ENCODE results near the gene HOXA5.

The HOXA5 gene

DNA sequence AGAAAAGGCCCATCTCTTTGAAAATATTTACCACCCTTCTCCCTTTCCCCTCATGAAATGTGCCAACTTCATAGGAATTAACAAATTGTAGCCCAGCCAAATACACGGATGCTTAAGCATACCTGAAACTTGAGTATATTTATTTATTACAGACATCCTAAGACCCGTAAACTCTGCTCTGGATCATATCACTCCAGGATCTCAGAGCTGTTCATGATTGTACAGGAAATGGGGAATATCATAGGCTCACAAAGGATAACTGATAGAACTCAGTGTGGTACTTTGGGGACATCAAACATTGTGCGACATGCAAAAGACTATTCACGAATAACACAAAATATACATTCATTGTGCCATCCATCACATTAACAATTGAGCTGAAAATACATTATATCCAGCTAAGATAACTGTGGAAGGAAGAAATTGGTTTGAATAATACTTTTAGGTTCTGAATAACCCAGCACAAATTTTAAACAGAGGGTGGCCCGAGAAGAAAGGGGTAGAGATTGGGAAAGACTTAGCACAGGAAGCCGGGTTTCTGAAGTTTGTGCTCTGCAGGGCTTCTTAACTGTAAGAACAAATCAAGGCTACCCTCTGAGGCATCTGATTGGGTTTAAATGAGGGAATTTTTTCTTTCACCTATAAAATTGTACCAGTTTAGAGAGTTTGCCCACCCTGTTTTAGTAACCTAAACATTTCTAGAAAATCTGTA is 50.1 kb downstream of the HOXA5 start:
- DNase-seq (no peak), ATAC-seq (no peak)

DNA sequence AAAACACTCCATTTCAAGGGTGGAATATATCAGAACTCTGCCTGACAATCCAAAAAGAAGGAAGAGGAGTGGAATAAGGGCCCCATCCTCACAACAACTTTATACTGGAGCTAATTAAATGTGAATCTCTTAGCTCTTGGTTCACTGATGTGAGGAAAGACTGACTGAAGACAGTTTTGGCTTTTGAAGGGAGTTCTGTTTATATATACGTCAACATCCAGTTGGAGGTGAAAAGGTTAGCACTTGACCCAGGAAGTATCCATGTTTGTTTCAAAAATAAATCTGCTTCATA is 50.7 kb downstream of the HOXA5 start:
- DNase-seq (no peak), ATAC-seq (no peak)

DNA sequence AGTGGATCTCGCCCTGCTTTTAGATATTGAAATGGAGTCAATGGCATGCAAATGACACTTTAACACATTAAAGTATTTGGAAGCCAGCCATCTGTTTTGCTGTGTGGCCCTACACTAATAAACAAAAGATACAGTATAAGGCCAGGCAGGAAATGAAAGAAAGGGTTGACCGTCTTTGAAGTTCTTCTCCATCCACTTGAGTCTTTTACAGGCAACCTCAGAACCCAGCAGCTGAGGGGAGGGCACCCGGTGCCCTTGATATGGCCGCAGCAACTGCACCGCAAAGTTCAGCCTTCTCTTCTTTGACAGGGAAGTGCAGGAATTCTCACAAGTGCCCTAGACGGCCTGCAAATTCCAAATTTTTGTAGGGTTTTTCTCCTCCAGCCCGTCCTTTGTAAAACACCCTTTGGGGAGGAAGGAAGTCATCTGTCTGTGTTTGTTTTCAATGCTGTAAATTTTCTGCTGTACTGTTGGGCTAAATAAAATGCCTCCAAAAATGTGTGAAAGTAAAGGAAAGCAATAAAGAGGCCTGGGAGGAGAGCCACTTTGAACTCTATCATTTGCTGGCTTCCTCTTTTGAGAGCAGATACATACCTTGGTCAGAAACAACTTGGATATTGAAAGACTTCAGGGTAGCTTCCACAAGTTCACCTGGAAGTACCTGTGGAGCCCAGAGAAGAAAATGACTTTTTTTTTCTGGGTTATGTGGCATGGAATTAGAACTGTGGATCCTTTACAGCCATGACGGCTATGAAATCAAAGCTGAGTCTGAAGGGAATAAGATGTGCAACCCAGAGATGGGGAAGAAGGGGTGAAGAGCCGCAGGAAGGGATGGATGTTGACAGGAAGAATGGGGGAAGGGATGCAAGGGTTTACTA is 51.3 kb downstream of the HOXA5 start:
- DNase-seq = no peak

DNA sequence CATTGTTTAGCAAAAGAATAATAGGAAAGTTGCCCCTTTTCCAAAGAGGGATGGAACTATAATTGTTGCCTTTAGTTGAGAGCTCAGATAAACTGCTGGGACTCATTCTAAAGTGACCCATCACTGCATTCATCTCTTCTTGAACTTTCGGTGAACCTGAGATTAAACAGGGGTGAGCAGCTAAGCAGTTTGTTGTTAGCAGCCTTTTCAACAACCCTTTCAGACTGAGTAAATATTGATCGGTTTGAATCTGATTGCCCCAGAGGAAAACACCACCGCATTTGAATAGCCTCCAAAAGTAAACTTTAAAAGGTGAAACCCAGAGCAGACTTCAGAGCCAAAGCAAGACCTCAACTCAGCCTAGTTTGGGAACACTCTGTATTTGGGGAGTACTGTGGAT is 52.4 kb downstream of the HOXA5 start:
- DNase-seq (no peak), ATAC-seq (no peak)

More for the DNA sequence above, 51.3 kb downstream of the HOXA5 start:
- no peak for ATAC-seq
